Panc1 (cell line): Measurements from ENCODE around the gene LRP2. TPM values are rescaled to one million over a fixed set of nuclear protein-coding genes. Genes with fewer than 3 reads are reported as not detected.
A peak's percentile ranks its signal among the peaks of the same experiment; 100 is the strongest.
"Not testable (repeated sequence)": the region's sequence is repeated elsewhere in the genome, so short reads cannot be mapped to it uniquely, and the experiment has no call there.

Experiments used
- ATAC-seq: fragments of 200-7000 bp; cut with Tn5 transposase; 2 replicates; pipeline ENCODE4 v1.9.1; 2020; ENCODE audit warnings: mild to moderate bottlenecking, moderate library complexity
- Bru-seq: library from RNA; stranded (reverse); fragments of 400-500 nt; gene quantifications from one replicate; lab custom pipeline; 2021; lab: Mats Ljungman, UMichigan
- BruChase-seq, 2 experiments: library from RNA; stranded (reverse); fragments of 400-500 nt; gene quantifications; one replicate each; lab custom pipeline; 2021; lab: Mats Ljungman, UMichigan
- BruUV-seq: library from RNA; stranded (reverse); fragments of 400-500 nt; replicated peaks from 2 replicates; lab custom pipeline; 2021; lab: Mats Ljungman, UMichigan
- CTCF ChIA-PET: fragments of 300-600 bp; sonication (Branson Sonifier 250); formaldehyde crosslinking; loops from one replicate; lab custom pipeline; 2022; ENCODE audit warnings: antibody characterized with exemption; lab: Charles Lee
- POLR2A ChIA-PET: fragments of 300-600 bp; sonication (Branson Sonifier 250); formaldehyde crosslinking; loops from one replicate; lab custom pipeline; 2022; ENCODE audit warnings: antibody characterized with exemption; lab: Charles Lee
- DNase-seq: peaks from one replicate; pipeline ENCODE4 v3.0.0-alpha.2; 2010; ENCODE audit warnings: low read depth, low spot score
- H3K27ac ChIP-seq: 2 replicates; pipeline ENCODE4 v1.5.1; 2011; ENCODE audit warnings: mild to moderate bottlenecking, low read length, inconsistent platforms
- H3K27me3 ChIP-seq: fragments of 200-500 bp; sonication (Bioruptor generic); 2 replicates; pipeline ENCODE4 v1.6.0; 2014; ENCODE audit warnings: low read length, inconsistent platforms; ENCODE audit not compliant: control insufficient read depth, insufficient read depth
- H3K36me3 ChIP-seq: fragments of 200-500 bp; sonication (Bioruptor generic); 2 replicates; pipeline ENCODE4 v1.5.1; 2014; ENCODE audit warnings: inconsistent platforms, mild to moderate bottlenecking, low read length, moderate library complexity; ENCODE audit not compliant: control insufficient read depth, insufficient read depth
- H3K4me1 ChIP-seq: 2 replicates; pipeline ENCODE4 v1.5.1; 2011; ENCODE audit warnings: inconsistent platforms, mild to moderate bottlenecking, low read length, moderate library complexity; ENCODE audit not compliant: control insufficient read depth, insufficient read depth
- H3K4me3 ChIP-seq, 2 experiments: 2 replicates each; pipeline ENCODE4 v1.5.1; 2011 to 2012; ENCODE audit warnings: low read depth in 2 of 2, low read length in 2 of 2, mild to moderate bottlenecking in 2 of 2, inconsistent platforms in 1 of 2, moderate library complexity in 1 of 2
- H3K9me3 ChIP-seq: fragments of 200-500 bp; sonication (Bioruptor generic); 2 replicates; pipeline ENCODE4 v1.5.1; 2014; ENCODE audit warnings: low read depth, mild to moderate bottlenecking, inconsistent platforms, low read length, moderate library complexity; ENCODE audit not compliant: control insufficient read depth, insufficient read depth
- CTCF ChIP-seq: fragments of 450-650 bp; IDR thresholded peaks from 2 replicates; pipeline ENCODE4 v1.5.1; 2017; ENCODE audit warnings: mild to moderate bottlenecking
- POLR2AphosphoS5 ChIP-seq: IDR thresholded peaks from 2 replicates; pipeline ENCODE4 v1.6.1; 2012; ENCODE audit warnings: mild to moderate bottlenecking, low read depth, low read length, moderate library complexity
- REST ChIP-seq, 2 experiments: IDR thresholded peaks; 2 replicates each; pipeline ENCODE4 v1.6.1; 2011 to 2012; ENCODE audit warnings: low read depth in 2 of 2, control low read depth in 1 of 2, low read length in 1 of 2, mild to moderate bottlenecking in 1 of 2, moderate library complexity in 1 of 2; ENCODE audit not compliant: insufficient read depth in 1 of 2
- SIN3A ChIP-seq: IDR thresholded peaks from 2 replicates; pipeline ENCODE4 v1.6.1; 2012; ENCODE audit warnings: low read depth, mild to moderate bottlenecking, low read length, moderate library complexity, borderline replicate concordance; ENCODE audit not compliant: insufficient read depth
- in situ Hi-C: cut with HindIII; loops from 2 replicates; pipeline ENCODE4 v1.10.0; 2016; ENCODE audit warnings: low sequenced_read_pairs, low pct_unique_long_range_greater_than_20kb
- intact Hi-C: fragments of 100-400 bp; cut with micrococcal nuclease; formaldehyde crosslinking; loops from one replicate; pipeline ENCODE4 v1.10.0; 2022; ENCODE audit not compliant: unreplicated experiment
- long read RNA-seq: library from polyadenylated mRNA; unstranded; transcript quantifications from one replicate; pipeline ENCODE4 v2.0.0, GENCODE V29; 2021; ENCODE audit not compliant: unreplicated experiment
- polyA plus RNA-seq: library from polyadenylated mRNA; unstranded; fragments of >200 nt; gene quantifications from one replicate; pipeline ENCODE4 v1.2.1, GENCODE V29; 2012; ENCODE audit warnings: missing spikeins; ENCODE audit not compliant: insufficient read length
- total RNA-seq: library from RNA; stranded (reverse); gene quantifications from one replicate; pipeline ENCODE4 v1.2.1, GENCODE V29; 2021; ENCODE audit not compliant: unreplicated experiment

The LRP2 gene
- 0.10 TPM for total RNA-seq
- polyA plus RNA-seq: not detected
- Bru-seq, nascent RNA: percentile 11 among the genes with signal in this experiment
- percentile 10 among the genes with signal in this experiment for BruChase-seq, experiment 1, labeled RNA remaining after a 2-hour chase
- BruChase-seq, experiment 2, labeled RNA remaining after a 6-hour chase: percentile 8 among the genes with signal in this experiment
- long read RNA-seq: 0 reads

- no peaks in the 10 kb centered on the region for H3K36me3 ChIP-seq
- H3K4me1 ChIP-seq: peaks cover 15% of the 10 kb centered on the region
- DNase-seq: no peak
- peak within 1 kb of the TSS; percentile 24 to 45 for H3K4me3 ChIP-seq
- H3K27me3 ChIP-seq: peaks cover 27% of the 10 kb centered on the region
- H3K27ac ChIP-seq: no peak within 1 kb of the TSS
- no peaks in the 10 kb centered on the region for H3K9me3 ChIP-seq
- no peak for TF ChIP-seq REST (IDR thresholded peaks at IDR 0.05; ENCODE audit: insufficient read depth in 1 of 2, low read depth in 2 of 2, low read length in 1 of 2)
- TF ChIP-seq CTCF: no peak
- no peak for TF ChIP-seq POLR2AphosphoS5
- TF ChIP-seq SIN3A: no peak
- no TSS peak for BruUV-seq
- intact Hi-C loops: no loop called here
- in situ Hi-C loops: no loop called here
- ChIA-PET POLR2A (no interaction called here), CTCF (no interaction called here)
- ATAC-seq: peak; percentile 59
Observed at GRCh38 chr2:169362118-169362893, at the start of gene LRP2. LRP2 (minus strand) TSS chr2:169362534; CDS start chr2:169362399, 135 bp downstream.

DNA sequence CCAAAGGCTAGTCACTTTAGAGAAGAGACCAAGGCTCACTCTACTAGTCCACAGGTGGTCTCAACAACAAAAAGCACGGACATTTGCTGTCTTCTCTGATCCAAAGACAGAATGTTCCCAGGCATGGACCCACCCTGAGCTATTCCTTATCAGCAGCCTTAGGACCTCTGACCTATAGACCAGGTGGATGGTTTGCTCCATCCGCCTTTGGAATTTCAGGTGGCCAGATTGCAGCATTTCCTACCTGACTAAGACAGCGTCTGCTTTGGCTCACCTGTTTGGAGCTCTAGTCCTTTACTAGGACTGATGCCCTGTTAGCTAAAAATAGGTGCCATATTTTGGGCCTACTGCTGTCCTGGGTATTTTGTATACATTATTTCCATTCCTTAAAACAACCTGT is 44.6 kb upstream of the LRP2 start:
- ATAC-seq (no peak), DNase-seq (no peak)
- no peaks in the 10 kb centered on the region for H3K9me3 ChIP-seq
- no TSS peak for BruUV-seq
- no peak overlapping the region for H3K27ac ChIP-seq
- TF ChIP-seq REST (IDR thresholded peaks at IDR 0.05; ENCODE audit: insufficient read depth in 1 of 2, low read depth in 2 of 2, low read length in 1 of 2) (no peak), SIN3A (no peak), CTCF (no peak)
- in situ Hi-C loops (no loop called here), intact Hi-C loops (no loop called here)
- CTCF ChIA-PET: no interaction called here
- H3K4me1 ChIP-seq: no peaks in the 10 kb centered on the region
- peaks cover 8% of the 10 kb centered on the region; the same call in 1 of the 2 replicates for H3K27me3 ChIP-seq
- no peaks in the 10 kb centered on the region for H3K36me3 ChIP-seq
- POLR2A ChIA-PET: no interaction called here
- no peak overlapping the region for H3K4me3 ChIP-seq

DNA sequence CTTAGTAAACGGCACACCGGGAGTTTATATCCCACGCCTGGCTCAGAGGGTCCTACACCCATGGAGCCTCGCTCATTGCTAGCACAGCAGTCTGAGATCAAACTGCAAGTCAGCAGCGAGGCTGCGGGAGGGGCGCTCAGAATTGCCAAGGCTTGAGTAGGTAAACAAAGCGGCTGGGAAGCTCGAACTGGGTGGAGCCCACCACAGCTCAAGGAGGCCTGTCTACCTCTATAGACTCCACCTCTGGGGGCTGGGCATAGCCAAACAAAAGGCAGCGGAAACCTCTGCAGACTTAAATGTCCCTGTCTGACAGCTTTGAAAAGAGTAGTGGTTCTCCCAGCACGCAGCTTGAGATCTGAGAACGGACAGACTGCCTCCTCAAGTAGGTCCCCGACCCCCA is 37.2 kb upstream of the LRP2 start:
- H3K9me3 ChIP-seq, H3K4me1 ChIP-seq, H3K36me3 ChIP-seq, ATAC-seq, H3K27ac ChIP-seq, H3K4me3 ChIP-seq, in situ Hi-C loops, POLR2A ChIA-PET, H3K27me3 ChIP-seq, BruUV-seq, DNase-seq: not testable (repeated sequence)
- intact Hi-C loops: loop anchor here (5.0 to 10.0 kb wide), 3 partner anchors 175 to 435 kb away; no protein-coding TSS in a partner anchor
- CTCF ChIA-PET: interaction anchor here (0.6 kb wide), 1 partner anchor 1312 kb away, joined by 6 read pairs; no protein-coding TSS in a partner anchor
